ENCODE data around the gene GABPB2.

DNA sequence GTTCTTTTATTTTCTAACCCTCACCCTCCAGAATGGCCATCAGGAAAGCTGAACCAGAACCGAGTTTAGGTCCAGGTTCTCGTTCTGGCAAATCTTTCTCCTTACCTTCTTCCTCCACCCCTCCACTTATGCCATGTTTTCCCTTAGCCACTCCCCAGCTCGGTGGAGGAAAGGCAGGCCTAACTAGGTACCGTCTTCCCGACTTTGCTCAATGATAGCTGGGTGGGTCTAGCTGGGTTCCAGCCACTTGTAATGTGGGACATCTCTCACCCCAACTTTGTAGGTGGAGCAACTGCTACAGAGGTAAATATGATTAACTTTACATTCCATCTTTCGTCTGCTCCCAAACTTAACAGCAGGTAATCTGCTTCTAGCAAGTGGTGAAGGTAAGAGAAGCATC, 33.5 kb upstream of the GABPB2 start:
- TF ChIP-seq TRIM28 (IDR thresholded peaks at IDR 0.05; ENCODE audit: borderline replicate concordance, low read length) (no peak), SCRT1 (tag by site-specific recombination; IDR thresholded peaks at IDR 0.05; ENCODE audit: borderline replicate concordance) (no peak), ZNF660 (tag by site-specific recombination; IDR thresholded peaks at IDR 0.05) (no peak), ZNF510 (tag by site-specific recombination; IDR thresholded peaks at IDR 0.05; ENCODE audit: insufficient replicate concordance) (no peak), KLF8 (tag by site-specific recombination; IDR thresholded peaks at IDR 0.05) (no peak), HOXA7 (CRISPR knock-in tag; IDR thresholded peaks at IDR 0.05; ENCODE audit: borderline replicate concordance) (no peak), ZFP37 (tag by site-specific recombination; IDR thresholded peaks at IDR 0.05) (no peak)
- TF ChIP-seq, protein P1, sequence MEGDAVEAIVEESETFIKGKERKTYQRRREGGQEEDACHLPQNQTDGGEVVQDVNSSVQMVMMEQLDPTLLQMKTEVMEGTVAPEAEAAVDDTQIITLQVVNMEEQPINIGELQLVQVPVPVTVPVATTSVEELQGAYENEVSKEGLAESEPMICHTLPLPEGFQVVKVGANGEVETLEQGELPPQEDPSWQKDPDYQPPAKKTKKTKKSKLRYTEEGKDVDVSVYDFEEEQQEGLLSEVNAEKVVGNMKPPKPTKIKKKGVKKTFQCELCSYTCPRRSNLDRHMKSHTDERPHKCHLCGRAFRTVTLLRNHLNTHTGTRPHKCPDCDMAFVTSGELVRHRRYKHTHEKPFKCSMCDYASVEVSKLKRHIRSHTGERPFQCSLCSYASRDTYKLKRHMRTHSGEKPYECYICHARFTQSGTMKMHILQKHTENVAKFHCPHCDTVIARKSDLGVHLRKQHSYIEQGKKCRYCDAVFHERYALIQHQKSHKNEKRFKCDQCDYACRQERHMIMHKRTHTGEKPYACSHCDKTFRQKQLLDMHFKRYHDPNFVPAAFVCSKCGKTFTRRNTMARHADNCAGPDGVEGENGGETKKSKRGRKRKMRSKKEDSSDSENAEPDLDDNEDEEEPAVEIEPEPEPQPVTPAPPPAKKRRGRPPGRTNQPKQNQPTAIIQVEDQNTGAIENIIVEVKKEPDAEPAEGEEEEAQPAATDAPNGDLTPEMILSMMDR (tag by site-specific recombination; IDR thresholded peaks at IDR 0.05): no peak
- TF ChIP-seq, protein P2, sequence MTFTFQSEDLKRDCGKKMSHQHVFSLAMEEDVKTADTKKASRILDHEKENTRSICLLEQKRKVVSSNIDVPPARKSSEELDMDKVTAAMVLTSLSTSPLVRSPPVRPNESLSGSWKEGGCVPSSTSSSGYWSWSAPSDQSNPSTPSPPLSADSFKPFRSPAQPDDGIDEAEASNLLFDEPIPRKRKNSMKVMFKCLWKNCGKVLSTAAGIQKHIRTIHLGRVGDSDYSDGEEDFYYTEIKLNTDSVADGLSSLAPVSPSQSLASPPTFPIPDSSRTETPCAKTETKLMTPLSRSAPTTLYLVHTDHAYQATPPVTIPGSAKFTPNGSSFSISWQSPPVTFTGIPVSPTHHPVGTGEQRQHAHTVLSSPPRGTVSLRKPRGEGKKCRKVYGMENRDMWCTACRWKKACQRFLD (tag by site-specific recombination; IDR thresholded peaks at IDR 0.05): no peak
- TF ChIP-seq, protein P3, sequence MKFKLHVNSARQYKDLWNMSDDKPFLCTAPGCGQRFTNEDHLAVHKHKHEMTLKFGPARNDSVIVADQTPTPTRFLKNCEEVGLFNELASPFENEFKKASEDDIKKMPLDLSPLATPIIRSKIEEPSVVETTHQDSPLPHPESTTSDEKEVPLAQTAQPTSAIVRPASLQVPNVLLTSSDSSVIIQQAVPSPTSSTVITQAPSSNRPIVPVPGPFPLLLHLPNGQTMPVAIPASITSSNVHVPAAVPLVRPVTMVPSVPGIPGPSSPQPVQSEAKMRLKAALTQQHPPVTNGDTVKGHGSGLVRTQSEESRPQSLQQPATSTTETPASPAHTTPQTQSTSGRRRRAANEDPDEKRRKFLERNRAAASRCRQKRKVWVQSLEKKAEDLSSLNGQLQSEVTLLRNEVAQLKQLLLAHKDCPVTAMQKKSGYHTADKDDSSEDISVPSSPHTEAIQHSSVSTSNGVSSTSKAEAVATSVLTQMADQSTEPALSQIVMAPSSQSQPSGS (tag by site-specific recombination; IDR thresholded peaks at IDR 0.05; ENCODE audit: low read depth): no peak
- TF ChIP-seq, protein P4, sequence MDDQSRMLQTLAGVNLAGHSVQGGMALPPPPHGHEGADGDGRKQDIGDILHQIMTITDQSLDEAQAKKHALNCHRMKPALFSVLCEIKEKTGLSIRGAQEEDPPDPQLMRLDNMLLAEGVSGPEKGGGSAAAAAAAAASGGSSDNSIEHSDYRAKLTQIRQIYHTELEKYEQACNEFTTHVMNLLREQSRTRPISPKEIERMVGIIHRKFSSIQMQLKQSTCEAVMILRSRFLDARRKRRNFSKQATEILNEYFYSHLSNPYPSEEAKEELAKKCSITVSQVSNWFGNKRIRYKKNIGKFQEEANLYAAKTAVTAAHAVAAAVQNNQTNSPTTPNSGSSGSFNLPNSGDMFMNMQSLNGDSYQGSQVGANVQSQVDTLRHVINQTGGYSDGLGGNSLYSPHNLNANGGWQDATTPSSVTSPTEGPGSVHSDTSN (CRISPR knock-in tag; IDR thresholded peaks at IDR 0.05): no peak

Data from HEK293 (cell line).